Activated naive CD8-positive, alpha-beta T cell treated with anti-CD3 and anti-CD28 coated beads, Interleukin-2, amount 50 U/mL, for 24 hours (primary cell): ENCODE measurements around the gene NCBP1.
A peak's percentile ranks its signal among the peaks of the same experiment; 100 is the strongest.
"Not testable (repeated sequence)": the region's sequence is repeated elsewhere in the genome, so short reads cannot be mapped to it uniquely, and the experiment has no call there.

Experiments used
- ATAC-seq: fragments of 150-1000 bp; cut with Tn5 transposase; one replicate; pipeline ENCODE4 v1.10.0; 2021
- DNase-seq: peaks from one replicate; pipeline ENCODE4 v3.0.0; 2021
- H3K27ac Mint-ChIP-seq: one replicate; pipeline ENCODE4 v1.8.0; 2021; ENCODE audit warnings: mild to moderate bottlenecking, mixed read lengths
- H3K27me3 Mint-ChIP-seq: one replicate; pipeline ENCODE4 v1.8.0; 2021; ENCODE audit warnings: mixed read lengths
- H3K36me3 Mint-ChIP-seq: one replicate; pipeline ENCODE4 v1.8.0; 2021; ENCODE audit warnings: low read depth, mixed read lengths
- H3K4me1 Mint-ChIP-seq: one replicate; pipeline ENCODE4 v1.8.0; 2021; ENCODE audit warnings: mixed read lengths
- H3K4me3 Mint-ChIP-seq: one replicate; pipeline ENCODE4 v1.8.0; 2021; ENCODE audit warnings: mild to moderate bottlenecking, moderate library complexity, mixed read lengths
- H3K9me3 Mint-ChIP-seq: one replicate; pipeline ENCODE4 v1.8.0; 2021; ENCODE audit warnings: mixed read lengths

Gene NCBP1, protein sequence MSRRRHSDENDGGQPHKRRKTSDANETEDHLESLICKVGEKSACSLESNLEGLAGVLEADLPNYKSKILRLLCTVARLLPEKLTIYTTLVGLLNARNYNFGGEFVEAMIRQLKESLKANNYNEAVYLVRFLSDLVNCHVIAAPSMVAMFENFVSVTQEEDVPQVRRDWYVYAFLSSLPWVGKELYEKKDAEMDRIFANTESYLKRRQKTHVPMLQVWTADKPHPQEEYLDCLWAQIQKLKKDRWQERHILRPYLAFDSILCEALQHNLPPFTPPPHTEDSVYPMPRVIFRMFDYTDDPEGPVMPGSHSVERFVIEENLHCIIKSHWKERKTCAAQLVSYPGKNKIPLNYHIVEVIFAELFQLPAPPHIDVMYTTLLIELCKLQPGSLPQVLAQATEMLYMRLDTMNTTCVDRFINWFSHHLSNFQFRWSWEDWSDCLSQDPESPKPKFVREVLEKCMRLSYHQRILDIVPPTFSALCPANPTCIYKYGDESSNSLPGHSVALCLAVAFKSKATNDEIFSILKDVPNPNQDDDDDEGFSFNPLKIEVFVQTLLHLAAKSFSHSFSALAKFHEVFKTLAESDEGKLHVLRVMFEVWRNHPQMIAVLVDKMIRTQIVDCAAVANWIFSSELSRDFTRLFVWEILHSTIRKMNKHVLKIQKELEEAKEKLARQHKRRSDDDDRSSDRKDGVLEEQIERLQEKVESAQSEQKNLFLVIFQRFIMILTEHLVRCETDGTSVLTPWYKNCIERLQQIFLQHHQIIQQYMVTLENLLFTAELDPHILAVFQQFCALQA

DNA sequence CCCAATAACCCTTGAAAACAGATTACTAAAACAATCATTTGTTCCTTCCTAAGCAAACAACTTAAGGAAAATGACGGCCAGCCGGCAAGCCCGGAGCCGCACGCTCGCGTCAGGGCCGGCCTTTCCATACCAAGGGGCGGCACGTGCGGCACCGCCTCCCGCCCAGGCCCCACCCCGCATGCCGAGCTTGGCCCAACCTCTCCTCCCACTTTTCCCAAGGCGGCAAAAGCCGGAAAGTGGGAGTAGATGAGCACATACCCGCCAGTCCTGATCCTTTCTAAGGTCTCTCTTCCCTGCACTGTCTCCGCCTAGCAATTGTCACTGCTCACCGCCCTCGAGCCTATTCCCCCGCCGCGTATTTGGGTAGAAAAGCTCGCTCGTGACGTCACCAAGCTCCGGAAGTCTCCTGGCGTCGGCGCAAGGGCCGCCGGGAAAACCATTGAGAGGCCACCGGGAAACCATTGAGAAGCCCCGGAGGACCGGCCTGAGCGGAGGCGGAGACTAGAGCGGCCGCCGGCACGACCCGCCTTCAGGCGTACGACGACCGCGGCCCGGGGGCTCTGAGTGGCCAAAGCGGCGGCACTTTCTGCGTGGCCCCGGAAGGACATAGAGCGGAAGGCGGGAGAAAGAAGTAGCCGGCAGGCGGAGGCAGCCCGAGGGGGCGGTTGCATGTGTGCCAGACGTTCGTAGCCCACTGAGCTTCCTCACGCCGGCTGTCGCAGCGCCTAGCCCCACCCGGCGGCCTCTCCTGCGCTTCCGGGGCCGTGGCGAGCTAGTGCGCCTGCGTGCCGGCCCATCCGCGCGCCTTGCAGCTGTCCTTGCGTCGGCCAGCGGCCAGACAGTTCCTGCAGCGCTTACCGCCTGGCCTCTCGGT, at the start of gene NCBP1, which contains the start of gene TSTD2:
Gene NCBP1, plus strand, starts transcription at position 837 of the 874 bp plus-strand sequence. CDS start 61 bp downstream, outside the sequence.
Gene TSTD2, minus strand, starts transcription at position 384 of the 874 bp plus-strand sequence. CDS start 5,806 bp downstream, outside the sequence.
- Mint-ChIP-seq H3K9me3 (no peaks in the 10 kb centered on the region), H3K27ac (peak within 1 kb of the TSS; percentile 100), H3K36me3 (peaks cover 33% of the 10 kb centered on the region), H3K4me1 (peaks cover 50% of the 10 kb centered on the region), H3K4me3 (peak within 1 kb of the TSS; percentile 100), H3K27me3 (no peaks in the 10 kb centered on the region)
- DNase-seq (peak; percentile 95), ATAC-seq (peak; percentile 94)

DNA sequence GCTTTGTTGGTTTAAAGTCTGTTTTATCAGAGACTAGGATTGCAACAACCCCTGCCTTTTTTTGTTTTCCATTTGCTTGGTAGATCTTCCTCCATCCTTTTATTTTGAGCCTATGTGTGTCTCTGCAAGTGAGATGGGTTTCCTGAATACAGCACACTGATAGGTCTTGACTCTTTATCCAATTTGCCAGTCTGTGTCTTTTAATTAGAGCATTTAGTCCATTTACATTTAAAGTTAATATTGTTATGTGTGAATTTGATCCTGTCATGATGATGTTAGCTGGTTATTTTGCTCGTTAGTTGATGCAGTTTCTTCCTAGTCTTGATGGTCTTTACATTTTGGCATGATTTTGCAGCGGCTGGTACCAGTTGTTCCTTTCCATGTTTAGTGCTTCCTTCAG, 48.8 kb upstream of the NCBP1 start:
- not testable (repeated sequence) for H3K9me3 Mint-ChIP-seq, H3K4me3 Mint-ChIP-seq, DNase-seq, H3K27me3 Mint-ChIP-seq, H3K27ac Mint-ChIP-seq, H3K4me1 Mint-ChIP-seq, H3K36me3 Mint-ChIP-seq, ATAC-seq

DNA sequence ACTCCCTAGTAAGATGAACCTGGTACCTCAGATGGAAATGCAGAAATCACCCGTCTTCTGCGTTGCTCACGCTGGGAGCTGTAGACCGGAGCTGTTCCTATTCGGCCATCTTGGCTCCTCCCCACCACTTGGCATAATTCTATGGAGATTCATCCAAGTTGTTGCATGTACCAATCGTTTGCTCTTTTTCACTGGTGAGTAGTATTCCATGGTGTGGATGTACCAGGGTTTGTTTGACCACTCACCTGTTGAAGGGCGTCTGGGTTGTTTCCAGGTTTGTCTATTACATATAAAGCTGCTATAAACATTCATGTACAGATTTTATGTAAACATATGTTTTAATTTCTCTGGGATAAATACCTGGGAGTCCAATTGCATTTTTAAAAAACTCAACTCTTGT, 46.7 kb upstream of the NCBP1 start:
- H3K9me3 Mint-ChIP-seq, H3K27me3 Mint-ChIP-seq, H3K4me1 Mint-ChIP-seq, H3K4me3 Mint-ChIP-seq, H3K36me3 Mint-ChIP-seq, DNase-seq, ATAC-seq, H3K27ac Mint-ChIP-seq: not testable (repeated sequence)

DNA sequence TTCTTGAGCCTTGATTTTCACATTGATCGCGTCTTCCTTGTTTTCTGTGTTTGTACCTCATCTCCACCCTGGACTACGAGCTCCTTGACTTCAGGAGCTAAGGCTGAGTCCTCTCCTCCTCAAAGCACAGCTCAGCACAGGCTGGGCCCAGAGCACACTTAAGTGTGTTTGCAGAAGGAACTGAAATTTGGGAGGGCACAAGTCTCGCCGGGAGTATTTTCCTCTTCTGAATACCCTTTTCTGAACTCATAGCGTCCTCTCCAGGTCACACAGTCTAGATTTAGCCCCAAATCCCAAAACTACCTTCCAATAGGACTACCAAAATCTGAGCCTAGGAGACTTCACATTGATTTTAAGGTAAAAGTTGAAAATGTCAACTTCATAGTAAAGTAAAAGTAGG, 42.1 kb upstream of the NCBP1 start:
- peaks cover 9% of the 10 kb centered on the region for H3K36me3 Mint-ChIP-seq
- H3K4me1 Mint-ChIP-seq, result no peaks in the 10 kb centered on the region
- ATAC-seq (no peak), DNase-seq (no peak)
- no peak overlapping the region for H3K27ac Mint-ChIP-seq
- H3K27me3 Mint-ChIP-seq, result no peaks in the 10 kb centered on the region
- no peak overlapping the region for H3K4me3 Mint-ChIP-seq
- peaks cover 10% of the 10 kb centered on the region for H3K9me3 Mint-ChIP-seq

DNA sequence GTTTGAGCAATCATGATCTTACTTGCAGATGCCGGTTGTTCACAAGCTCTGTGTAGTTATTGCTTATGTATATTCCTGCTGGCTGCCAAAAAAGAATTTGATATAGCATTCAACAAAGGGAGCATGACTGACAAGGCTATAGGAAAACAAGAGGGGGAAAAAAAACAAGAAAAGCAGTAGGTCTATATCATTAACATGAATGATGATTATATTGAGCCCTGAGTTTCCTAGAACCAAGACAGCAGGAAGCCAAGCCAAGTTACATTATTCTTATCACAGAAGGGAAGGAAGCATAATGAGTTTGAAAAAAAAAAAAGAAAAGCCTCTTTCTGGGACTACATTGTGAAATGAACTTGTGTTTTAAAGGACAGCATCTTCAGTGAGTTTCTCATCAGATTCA, 41.5 kb upstream of the NCBP1 start:
- no peaks in the 10 kb centered on the region for H3K4me1 Mint-ChIP-seq
- no peak for DNase-seq

DNA sequence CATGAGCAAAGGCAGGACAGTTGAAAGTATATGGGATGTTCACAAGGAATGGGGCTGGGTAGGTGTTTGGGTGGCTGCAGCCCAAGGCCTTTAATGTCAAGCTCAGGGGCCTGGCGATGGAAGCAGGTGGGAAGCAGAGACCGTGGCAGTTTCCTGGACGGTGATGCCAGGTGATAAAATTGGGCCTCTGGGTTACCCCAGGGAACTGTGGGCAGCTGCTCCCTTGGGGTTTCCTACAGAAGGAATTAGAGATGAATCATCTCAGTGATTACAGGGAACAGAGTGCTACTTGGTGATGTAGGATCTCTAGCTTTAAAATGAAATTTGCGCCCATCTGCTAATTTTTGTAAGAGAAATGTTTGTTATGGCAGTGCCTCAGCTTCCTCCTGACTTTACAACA, 39.7 kb upstream of the NCBP1 start:
- no peak overlapping the region for H3K4me3 Mint-ChIP-seq
- no peak for DNase-seq
- H3K27ac Mint-ChIP-seq, result no peak overlapping the region
- peaks cover 5% of the 10 kb centered on the region for H3K36me3 Mint-ChIP-seq
- H3K27me3 Mint-ChIP-seq, result no peaks in the 10 kb centered on the region
- peaks cover 7% of the 10 kb centered on the region for H3K4me1 Mint-ChIP-seq
- no peaks in the 10 kb centered on the region for H3K9me3 Mint-ChIP-seq
- no peak for ATAC-seq

More for the DNA sequence above, 41.5 kb upstream of the NCBP1 start:
- H3K4me3 Mint-ChIP-seq, result no peak overlapping the region
- H3K36me3 Mint-ChIP-seq, result peaks cover 7% of the 10 kb centered on the region
- ATAC-seq, result no peak
- H3K27ac Mint-ChIP-seq, result no peak overlapping the region
- peaks cover 9% of the 10 kb centered on the region for H3K9me3 Mint-ChIP-seq
- no peaks in the 10 kb centered on the region for H3K27me3 Mint-ChIP-seq

DNA sequence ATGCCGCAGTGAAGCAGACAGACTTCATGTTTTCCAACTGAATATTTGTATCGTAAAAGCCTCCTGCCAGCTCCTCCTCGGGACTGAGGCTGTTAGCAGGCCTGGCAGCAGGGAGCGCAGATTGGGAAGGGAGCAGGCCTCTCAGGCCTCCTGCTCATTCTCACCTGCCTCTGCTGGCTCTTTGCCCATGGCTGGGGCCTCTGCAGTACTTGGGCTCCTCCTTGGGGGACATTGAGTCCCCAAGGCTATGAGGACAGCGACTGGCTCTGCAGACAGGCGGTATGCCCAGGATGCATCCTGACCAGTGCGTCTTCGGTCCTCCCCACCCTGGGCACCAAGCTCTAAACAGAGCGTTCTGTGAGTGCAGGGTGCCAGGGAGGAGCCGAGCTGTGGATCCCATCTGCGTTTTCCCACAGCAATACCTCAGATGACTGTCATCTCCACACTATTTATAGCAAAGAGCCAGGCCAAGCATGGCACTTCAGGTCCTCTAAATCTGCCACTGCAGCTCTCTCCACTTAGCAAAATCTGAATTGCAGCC, 39.2 kb upstream of the NCBP1 start:
- Mint-ChIP-seq H3K27ac (no peak overlapping the region), H3K4me1 (peaks cover 7% of the 10 kb centered on the region), H3K36me3 (peaks cover 5% of the 10 kb centered on the region), H3K4me3 (no peak overlapping the region), H3K9me3 (no peaks in the 10 kb centered on the region), H3K27me3 (no peaks in the 10 kb centered on the region)
- ATAC-seq (no peak), DNase-seq (no peak)

DNA sequence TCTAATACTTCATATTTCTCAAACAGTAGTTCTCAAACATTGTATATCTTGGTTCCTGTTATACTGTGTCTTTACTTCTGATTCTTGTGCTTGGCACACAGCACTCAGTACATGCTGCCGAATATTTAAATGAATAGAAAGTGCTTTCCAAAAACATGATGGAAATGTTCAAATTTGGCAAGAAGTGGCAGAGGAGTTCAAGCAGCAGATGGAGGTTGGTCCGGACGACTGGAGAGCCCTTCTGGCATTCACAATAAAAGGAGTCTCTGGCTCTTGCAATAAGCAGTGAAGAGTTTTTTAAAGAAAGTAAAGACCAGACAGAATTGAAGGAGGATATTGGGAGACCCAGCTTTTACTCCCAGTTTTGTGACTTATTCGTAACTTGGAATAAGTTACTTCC, 36.7 kb upstream of the NCBP1 start:
- H3K9me3 Mint-ChIP-seq, result no peaks in the 10 kb centered on the region
- DNase-seq (no peak), ATAC-seq (no peak)
- peaks cover 7% of the 10 kb centered on the region for H3K4me1 Mint-ChIP-seq
- H3K36me3 Mint-ChIP-seq, result peaks cover 5% of the 10 kb centered on the region
- H3K4me3 Mint-ChIP-seq, result no peak overlapping the region
- H3K27ac Mint-ChIP-seq, result no peak overlapping the region
- no peaks in the 10 kb centered on the region for H3K27me3 Mint-ChIP-seq

DNA sequence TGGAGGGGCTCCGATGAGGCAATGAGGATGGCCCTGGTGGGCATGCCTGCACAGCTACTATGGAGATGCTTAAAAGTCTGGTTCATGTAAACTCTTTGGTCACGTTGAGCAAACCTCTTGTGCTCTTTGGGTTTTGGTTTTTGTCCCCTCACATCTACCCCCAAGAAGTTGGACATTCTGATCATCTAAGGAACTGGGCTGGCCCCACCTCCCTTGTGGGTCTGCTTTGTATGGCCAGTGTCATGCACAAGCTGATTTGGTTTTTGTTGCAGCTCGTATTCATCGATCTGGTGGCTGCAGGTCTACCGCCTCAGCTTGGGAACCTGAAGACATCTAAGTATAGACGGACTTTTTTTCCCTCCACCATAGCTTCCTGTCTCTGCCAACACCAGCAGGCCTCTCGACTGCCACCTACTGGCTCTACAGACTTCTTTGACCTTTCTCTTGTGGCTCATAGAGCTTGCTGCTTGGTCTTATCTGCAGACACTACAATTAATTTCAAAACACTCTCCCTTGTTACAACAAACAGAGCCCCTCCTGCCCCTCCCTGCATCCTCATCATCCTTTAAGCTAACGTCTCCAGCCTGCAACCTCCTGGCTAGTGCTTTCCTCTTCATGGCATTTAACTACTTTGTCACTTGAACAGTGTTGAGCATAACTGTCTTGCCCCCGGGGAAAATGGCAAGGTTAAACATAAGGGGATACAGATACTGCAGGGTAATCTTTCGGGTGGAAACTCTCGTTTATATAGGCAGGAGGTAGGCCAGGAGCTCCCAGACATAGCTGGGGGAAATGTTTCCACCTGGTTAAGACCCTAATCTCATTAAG, 34.9 kb upstream of the NCBP1 start:
- Mint-ChIP-seq H3K27ac (no peak overlapping the region), H3K9me3 (no peaks in the 10 kb centered on the region), H3K36me3 (peaks cover 14% of the 10 kb centered on the region), H3K4me3 (no peak overlapping the region), H3K27me3 (no peaks in the 10 kb centered on the region), H3K4me1 (peaks cover 7% of the 10 kb centered on the region)
- DNase-seq (peak; percentile 74), ATAC-seq (peak; percentile 79)

DNA sequence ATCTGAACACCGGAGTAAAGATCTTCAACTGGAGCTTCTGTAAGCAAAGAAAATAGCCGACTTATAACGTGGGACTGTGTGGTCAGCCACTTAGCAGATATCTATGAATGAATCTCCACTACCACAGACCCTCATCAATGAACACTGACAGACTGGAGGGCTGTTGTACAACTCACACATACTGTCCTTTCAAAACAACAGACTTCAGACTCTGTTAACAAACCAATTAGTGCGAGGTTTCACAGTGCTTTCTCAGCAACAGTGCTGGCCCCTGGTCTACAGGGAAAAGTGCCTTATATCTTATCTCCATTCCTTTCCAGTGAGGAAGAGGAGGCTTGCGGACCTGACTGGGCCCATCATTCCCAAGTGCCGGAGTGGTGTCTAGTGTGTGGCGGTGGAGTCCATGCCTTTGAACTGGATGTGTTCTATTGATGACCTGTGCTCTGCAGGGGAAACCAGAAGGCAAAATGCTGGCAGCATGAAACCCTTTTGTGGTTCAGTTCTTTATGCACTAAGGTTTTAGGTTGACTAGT, 34.2 kb upstream of the NCBP1 start:
- H3K36me3 Mint-ChIP-seq, result peaks cover 14% of the 10 kb centered on the region
- DNase-seq, result no peak
- H3K4me3 Mint-ChIP-seq, result no peak overlapping the region
- H3K27me3 Mint-ChIP-seq, result no peaks in the 10 kb centered on the region
- H3K4me1 Mint-ChIP-seq, result peaks cover 7% of the 10 kb centered on the region
- H3K27ac Mint-ChIP-seq, result no peak overlapping the region
- no peak for ATAC-seq
- no peaks in the 10 kb centered on the region for H3K9me3 Mint-ChIP-seq

DNA sequence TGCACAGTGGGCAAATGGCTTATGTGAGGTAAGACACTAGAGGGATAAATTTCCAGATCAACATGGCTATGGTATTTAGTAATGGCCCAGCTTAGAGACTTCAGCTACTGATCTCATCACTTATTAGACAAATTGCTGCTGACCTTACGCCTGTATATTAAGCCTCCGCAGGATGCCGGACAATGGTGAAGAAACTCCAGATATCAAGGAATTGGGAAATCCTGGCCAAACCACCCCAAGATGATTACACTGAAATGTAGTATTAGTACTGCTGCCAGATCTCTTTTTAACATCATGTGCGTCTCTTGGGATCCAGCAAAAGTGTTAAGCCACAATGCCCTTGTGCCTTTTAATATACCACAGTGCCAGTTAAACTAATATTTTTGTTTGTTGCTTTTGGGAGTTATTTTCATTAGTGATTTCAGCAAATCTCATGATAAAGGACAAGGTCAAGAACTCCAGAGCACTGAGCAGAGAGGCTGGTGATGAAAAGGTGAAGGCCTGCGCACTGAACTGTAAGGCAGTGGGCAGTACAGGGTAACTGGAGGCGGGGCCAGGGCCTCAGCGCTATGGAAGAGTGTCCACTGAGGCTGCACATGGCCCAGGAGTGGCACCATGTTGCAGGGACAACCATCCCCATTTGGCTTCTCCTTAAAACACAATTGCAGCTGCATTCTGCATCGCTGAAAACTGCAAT, 32.9 kb upstream of the NCBP1 start:
- H3K9me3 Mint-ChIP-seq, result no peaks in the 10 kb centered on the region
- H3K36me3 Mint-ChIP-seq, result peaks cover 18% of the 10 kb centered on the region
- H3K4me3 Mint-ChIP-seq, result no peak overlapping the region
- peaks cover 7% of the 10 kb centered on the region for H3K4me1 Mint-ChIP-seq
- ATAC-seq, result no peak
- no peaks in the 10 kb centered on the region for H3K27me3 Mint-ChIP-seq
- no peak for DNase-seq
- H3K27ac Mint-ChIP-seq, result no peak overlapping the region

DNA sequence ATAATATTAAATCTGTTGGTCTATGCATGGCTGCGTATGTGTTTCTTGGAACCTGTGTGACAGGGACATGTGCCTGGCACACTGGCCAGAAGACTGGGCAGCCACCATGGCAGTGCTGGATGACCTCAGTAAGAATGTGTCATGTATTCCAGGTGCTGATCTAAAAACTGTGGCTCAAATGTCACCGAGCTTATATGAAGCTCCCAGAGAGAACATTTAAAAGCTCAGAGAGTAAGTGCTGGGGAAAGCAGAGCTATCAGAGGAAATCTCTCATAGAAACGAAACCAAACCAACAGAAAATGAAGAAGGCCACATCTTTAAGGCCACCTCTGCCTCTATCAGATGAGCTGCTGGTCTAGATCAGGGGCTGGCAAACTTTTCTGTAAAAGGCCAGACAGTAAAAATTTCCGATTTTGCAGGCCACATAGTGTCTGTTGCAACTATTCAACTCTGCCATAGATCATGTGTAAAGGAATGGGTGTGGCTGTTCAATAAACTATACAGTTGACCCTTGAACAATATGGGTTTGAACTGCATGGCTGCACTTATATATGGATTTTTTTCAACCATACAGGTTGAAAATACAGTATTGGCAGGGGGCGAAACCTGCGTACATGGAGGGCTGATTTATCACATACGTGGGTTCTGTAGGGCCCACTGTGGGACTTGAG, 32.3 kb upstream of the NCBP1 start:
- Mint-ChIP-seq H3K36me3 (peaks cover 20% of the 10 kb centered on the region), H3K27ac (no peak overlapping the region)

More for the DNA sequence above, 32.3 kb upstream of the NCBP1 start:
- H3K4me1 Mint-ChIP-seq, result peaks cover 7% of the 10 kb centered on the region
- no peak overlapping the region for H3K4me3 Mint-ChIP-seq
- H3K27me3 Mint-ChIP-seq, result no peaks in the 10 kb centered on the region
- H3K9me3 Mint-ChIP-seq, result no peaks in the 10 kb centered on the region
- DNase-seq, result no peak
- ATAC-seq, result no peak
